HL-60 (cell line): ENCODE results near the gene ZNF280C.

ENCODE experiments used
- DNase-seq, 2 experiments: peaks; one replicate each; pipeline ENCODE4 v3.0.0-alpha.2; 2010 to 2020; ENCODE audit warnings: low read depth in 1 of 2, low spot score in 1 of 2
- H3K27ac ChIP-seq: fragments of 250-450 bp; sonication (Bioruptor Pico); replicated peaks from 2 replicates; pipeline ENCODE4 v1.5.1; 2020; ENCODE audit warnings: mild to moderate bottlenecking, moderate library complexity
- H3K27me3 ChIP-seq: fragments of 250-450 bp; sonication (Bioruptor Pico); 2 replicates; pipeline ENCODE4 v1.5.1; 2021; ENCODE audit warnings: mild to moderate bottlenecking, moderate library complexity; ENCODE audit not compliant: insufficient read depth, poor library complexity, severe bottlenecking
- H3K4me3 ChIP-seq: replicated peaks from 2 replicates; pipeline ENCODE4 v1.5.1; 2011; ENCODE audit warnings: mild to moderate bottlenecking, control low read depth, low read length; ENCODE audit not compliant: insufficient read depth
- GABPA ChIP-seq: IDR thresholded peaks from 2 replicates; pipeline ENCODE4 v1.6.1; 2012; ENCODE audit warnings: low read depth
- POLR2AphosphoS5 ChIP-seq: IDR thresholded peaks from 2 replicates; pipeline ENCODE4 v1.6.1; 2012; ENCODE audit warnings: low read depth
- SPI1 ChIP-seq: IDR thresholded peaks from 2 replicates; pipeline ENCODE4 v1.6.1; 2012; ENCODE audit warnings: low read depth, mild to moderate bottlenecking, borderline replicate concordance
- TF ChIP-seq, protein P1 (sequence below): IDR thresholded peaks from one replicate; pipeline ENCODE4 v1.5.1; 2011; ENCODE audit warnings: low read length, control low read depth, inconsistent platforms; ENCODE audit not compliant: insufficient read depth
- TF ChIP-seq, protein P2 (sequence below): IDR thresholded peaks from 2 replicates; pipeline ENCODE4 v1.6.1; 2012; ENCODE audit warnings: low read depth; ENCODE audit not compliant: insufficient replicate concordance

ZNF280C gene

DNA sequence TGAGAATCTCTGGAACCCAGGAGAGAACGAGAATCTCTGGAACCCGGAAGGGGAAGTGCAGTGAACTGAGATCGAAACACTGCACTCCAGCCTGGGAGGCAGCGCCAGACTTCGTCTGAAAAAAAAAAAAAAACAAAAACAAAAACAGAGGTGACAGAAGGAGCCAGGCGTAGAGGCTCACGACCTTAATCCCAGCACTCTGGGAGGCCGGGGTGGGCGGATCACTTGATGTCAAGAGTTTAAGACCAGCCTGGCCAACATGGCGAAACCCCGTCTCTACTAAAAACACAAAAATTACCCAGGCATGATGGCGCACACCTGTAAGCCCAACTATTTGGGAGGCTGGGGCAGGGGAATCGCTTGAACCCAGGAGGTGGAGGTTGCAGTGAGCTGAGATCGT, 17.0 kb downstream of the ZNF280C start:
- H3K4me3 ChIP-seq = no peak overlapping the region
- no peak for DNase-seq
- H3K27me3 ChIP-seq = no peaks in the 10 kb centered on the region
- TF ChIP-seq, protein P1, sequence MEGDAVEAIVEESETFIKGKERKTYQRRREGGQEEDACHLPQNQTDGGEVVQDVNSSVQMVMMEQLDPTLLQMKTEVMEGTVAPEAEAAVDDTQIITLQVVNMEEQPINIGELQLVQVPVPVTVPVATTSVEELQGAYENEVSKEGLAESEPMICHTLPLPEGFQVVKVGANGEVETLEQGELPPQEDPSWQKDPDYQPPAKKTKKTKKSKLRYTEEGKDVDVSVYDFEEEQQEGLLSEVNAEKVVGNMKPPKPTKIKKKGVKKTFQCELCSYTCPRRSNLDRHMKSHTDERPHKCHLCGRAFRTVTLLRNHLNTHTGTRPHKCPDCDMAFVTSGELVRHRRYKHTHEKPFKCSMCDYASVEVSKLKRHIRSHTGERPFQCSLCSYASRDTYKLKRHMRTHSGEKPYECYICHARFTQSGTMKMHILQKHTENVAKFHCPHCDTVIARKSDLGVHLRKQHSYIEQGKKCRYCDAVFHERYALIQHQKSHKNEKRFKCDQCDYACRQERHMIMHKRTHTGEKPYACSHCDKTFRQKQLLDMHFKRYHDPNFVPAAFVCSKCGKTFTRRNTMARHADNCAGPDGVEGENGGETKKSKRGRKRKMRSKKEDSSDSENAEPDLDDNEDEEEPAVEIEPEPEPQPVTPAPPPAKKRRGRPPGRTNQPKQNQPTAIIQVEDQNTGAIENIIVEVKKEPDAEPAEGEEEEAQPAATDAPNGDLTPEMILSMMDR = no peak
- TF ChIP-seq GABPA = no peak
- TF ChIP-seq, protein P2, sequence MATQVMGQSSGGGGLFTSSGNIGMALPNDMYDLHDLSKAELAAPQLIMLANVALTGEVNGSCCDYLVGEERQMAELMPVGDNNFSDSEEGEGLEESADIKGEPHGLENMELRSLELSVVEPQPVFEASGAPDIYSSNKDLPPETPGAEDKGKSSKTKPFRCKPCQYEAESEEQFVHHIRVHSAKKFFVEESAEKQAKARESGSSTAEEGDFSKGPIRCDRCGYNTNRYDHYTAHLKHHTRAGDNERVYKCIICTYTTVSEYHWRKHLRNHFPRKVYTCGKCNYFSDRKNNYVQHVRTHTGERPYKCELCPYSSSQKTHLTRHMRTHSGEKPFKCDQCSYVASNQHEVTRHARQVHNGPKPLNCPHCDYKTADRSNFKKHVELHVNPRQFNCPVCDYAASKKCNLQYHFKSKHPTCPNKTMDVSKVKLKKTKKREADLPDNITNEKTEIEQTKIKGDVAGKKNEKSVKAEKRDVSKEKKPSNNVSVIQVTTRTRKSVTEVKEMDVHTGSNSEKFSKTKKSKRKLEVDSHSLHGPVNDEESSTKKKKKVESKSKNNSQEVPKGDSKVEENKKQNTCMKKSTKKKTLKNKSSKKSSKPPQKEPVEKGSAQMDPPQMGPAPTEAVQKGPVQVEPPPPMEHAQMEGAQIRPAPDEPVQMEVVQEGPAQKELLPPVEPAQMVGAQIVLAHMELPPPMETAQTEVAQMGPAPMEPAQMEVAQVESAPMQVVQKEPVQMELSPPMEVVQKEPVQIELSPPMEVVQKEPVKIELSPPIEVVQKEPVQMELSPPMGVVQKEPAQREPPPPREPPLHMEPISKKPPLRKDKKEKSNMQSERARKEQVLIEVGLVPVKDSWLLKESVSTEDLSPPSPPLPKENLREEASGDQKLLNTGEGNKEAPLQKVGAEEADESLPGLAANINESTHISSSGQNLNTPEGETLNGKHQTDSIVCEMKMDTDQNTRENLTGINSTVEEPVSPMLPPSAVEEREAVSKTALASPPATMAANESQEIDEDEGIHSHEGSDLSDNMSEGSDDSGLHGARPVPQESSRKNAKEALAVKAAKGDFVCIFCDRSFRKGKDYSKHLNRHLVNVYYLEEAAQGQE = no peak
- no peak for TF ChIP-seq SPI1
- no peak for TF ChIP-seq POLR2AphosphoS5
- no peak overlapping the region for H3K27ac ChIP-seq

DNA sequence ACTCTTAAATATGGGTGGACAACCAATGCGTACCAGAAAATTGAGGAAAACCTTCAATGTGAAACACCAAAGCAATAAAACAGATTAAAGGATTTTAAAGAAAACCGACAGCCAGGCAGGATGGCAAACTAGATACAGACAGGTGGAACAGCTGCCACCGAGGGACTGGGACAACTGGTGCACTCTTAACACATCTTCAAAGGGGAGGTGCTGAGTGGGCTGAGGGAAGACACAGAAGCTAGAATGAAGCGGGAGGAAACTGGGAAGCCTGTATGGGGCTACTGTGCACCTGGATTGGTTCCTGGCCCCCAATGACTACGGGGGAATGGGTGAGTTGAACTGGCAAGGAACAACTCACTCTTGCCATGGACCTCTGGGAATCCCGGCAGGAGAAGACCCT, 20.7 kb downstream of the ZNF280C start:
- Histone ChIP-seq H3K27me3 (no peaks in the 10 kb centered on the region), H3K27ac (no peak overlapping the region), H3K4me3 (no peak overlapping the region)
- DNase-seq = no peak
- TF ChIP-seq POLR2AphosphoS5 = no peak
- no peak for TF ChIP-seq GABPA
- TF ChIP-seq SPI1 = no peak
- TF ChIP-seq, protein P1 = no peak
- TF ChIP-seq, protein P2 = no peak

DNA sequence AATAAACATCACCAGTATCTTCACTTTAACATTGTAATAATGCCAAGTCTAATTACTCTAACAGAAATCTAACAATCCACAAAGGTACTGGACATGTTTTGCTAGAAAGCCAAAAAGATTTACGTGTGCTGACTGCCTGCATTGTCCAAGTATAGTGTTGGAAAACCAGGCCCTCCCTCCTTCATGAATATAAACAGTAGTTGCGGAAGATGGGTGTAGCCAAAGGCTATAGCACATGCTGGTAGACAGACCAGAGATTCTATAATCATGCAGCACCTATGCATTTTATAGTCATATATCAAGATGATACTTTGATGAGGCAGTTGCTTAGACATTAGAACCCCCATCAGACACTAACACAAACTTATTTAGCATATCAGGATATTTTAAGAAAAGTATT, 22.6 kb downstream of the ZNF280C start:
- H3K4me3 ChIP-seq = no peak overlapping the region
- DNase-seq = no peak
- TF ChIP-seq SPI1 (no peak), GABPA (no peak), POLR2AphosphoS5 (no peak)
- TF ChIP-seq, protein P2 = no peak
- TF ChIP-seq, protein P1 = no peak
- no peak overlapping the region for H3K27ac ChIP-seq
- H3K27me3 ChIP-seq = no peaks in the 10 kb centered on the region
